Pancreas (tissue), 10 donors: Measurements from ENCODE around the gene FERMT1. TPM values are rescaled to one million over a fixed set of nuclear protein-coding genes. Genes with fewer than 3 reads are reported as not detected.

Experiments used
- ATAC-seq, 4 donors: fragments of 200-7000 bp; cut with Tn5 transposase; one replicate each; pipeline versions ENCODE4 v1.8.0 to v1.9.1; 2020; ENCODE audit warnings: mild to moderate bottlenecking in 4 of 4, moderate library complexity in 4 of 4
- DNase-seq, 6 donors: peaks; one replicate each; pipeline ENCODE4 v3.0.0-alpha.2; 2020
- FAIRE-seq: peaks from 2 replicates; lab custom pipeline; 2012; peaks lifted over from hg19 to GRCh38; lab: Jason Lieb, UNC
- H3K27ac ChIP-seq, 4 donors: fragments of 200-600 bp; sonication (generic); 1 replicate in 3 of 4; 2 replicates in 1 of 4; pipeline versions ENCODE4 v1.5.0 to v1.8.0; 2020
- H3K27me3 ChIP-seq, 4 donors: fragments of 200-600 bp; one replicate each; pipeline ENCODE4 v1.8.0; 2021
- H3K36me3 ChIP-seq, 3 donors: fragments of 200-600 bp; sonication (generic) in 1 of 3; one replicate each; pipeline versions ENCODE4 v1.5.0 to v1.8.0; 2020 to 2021
- H3K4me1 ChIP-seq, 3 donors: fragments of 200-600 bp; one replicate each; pipeline ENCODE4 v1.8.0; 2021
- H3K4me3 ChIP-seq, 4 donors: fragments of 200-600 bp; sonication (generic) in 2 of 4; one replicate each; pipeline versions ENCODE4 v1.5.0 to v1.8.0; 2020 to 2021
- H3K9me3 ChIP-seq, 4 donors: fragments of 200-600 bp; one replicate each; pipeline ENCODE4 v1.8.0; 2021
- WGBS, 2 donors: extraction: QIAGEN DNeasy Blood & Tissue Kit; methylation state at CpG; one replicate each; pipeline ENCODE4 v1.1.7; 2013; 5-methylcytosine and 5-hydroxymethylcytosine counted together
- intact Hi-C, 3 donors: fragments of 100-400 bp; cut with DNase I; formaldehyde crosslinking; loops; one replicate each; pipeline versions ENCODE4 v1.11.1 to v1.14.2; 2022
- polyA plus RNA-seq, 2 donors: library from polyadenylated mRNA; stranded (reverse); fragments of 200-250 nt; gene quantifications; one replicate each; pipeline ENCODE4 v1.2.3, GENCODE V29; 2013
- total RNA-seq, 6 donors: library from RNA; stranded (reverse); fragmentation: NEBNext Ultra II Directional in 4 of 6; extraction: Animal tissue kit (Norgen Biotek cat#: 25700) in 4 of 6; gene quantifications; one replicate each; pipeline versions ENCODE4 v1.2.1 to v1.2.4, GENCODE V29; 2021 to 2023
- TF ChIP-seq, protein P1 (sequence below), 4 donors: fragments of 200-600 bp; sonication (generic) in 3 of 4; IDR thresholded peaks; one replicate each; pipeline versions ENCODE4 v1.5.0 to v1.8.0; 2021; ENCODE audit warnings: antibody characterized with exemption in 4 of 4
- donor health status: healthy with polysubstance abuse.
- donor health status: DM: no; HTN: no; CAD: no; lungs with moderate emphysema.
- donor health status: DM: no; HTN: no; CAD: no.
- donor health status: control.
- donor health status: control.
- donor health status: Bipolar disorder and iron deficiency.
- donor health status: DM: yes; HTN: yes; CAD: no.
- donor health status: DM: no; HTN: no; CAD: no.
- donor health status: DM: no; HTN: no; CAD: no.
- donor health status: DM: yes; HTN: yes; CAD: no.

Gene FERMT1
- total and polyA plus RNA-seq, 8 donors, result 0.80 to 5.6 (median 2.3) TPM

DNA sequence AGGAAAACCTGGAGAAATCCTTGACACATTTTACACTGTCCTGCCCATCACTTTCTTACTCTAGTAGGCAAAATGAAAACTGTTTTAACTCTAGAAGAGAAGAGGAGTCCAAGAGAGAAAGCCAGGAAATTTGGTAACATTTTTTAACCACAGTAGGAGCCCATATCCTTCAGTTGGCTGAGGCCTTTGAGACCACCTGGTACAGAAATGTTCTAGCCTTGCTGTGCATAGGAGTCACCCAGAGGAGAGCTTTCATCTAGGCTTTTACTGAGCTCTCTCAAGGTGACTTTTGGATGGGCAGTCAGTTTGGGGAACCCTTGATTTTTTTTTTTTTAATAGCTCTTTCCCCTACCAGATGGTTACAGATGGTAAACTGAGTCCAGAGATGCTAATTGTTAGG lies 94.0 kb downstream of the FERMT1 start:
- TF ChIP-seq, protein P1, sequence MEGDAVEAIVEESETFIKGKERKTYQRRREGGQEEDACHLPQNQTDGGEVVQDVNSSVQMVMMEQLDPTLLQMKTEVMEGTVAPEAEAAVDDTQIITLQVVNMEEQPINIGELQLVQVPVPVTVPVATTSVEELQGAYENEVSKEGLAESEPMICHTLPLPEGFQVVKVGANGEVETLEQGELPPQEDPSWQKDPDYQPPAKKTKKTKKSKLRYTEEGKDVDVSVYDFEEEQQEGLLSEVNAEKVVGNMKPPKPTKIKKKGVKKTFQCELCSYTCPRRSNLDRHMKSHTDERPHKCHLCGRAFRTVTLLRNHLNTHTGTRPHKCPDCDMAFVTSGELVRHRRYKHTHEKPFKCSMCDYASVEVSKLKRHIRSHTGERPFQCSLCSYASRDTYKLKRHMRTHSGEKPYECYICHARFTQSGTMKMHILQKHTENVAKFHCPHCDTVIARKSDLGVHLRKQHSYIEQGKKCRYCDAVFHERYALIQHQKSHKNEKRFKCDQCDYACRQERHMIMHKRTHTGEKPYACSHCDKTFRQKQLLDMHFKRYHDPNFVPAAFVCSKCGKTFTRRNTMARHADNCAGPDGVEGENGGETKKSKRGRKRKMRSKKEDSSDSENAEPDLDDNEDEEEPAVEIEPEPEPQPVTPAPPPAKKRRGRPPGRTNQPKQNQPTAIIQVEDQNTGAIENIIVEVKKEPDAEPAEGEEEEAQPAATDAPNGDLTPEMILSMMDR (IDR thresholded peaks at IDR 0.05), result no peak
- intact Hi-C loops, result no loop called here
- H3K27ac ChIP-seq, result no peak overlapping the region
- DNase-seq, result no peak
- peaks cover 0 to 6% (median 0%) of the 10 kb centered on the region in 4 donors for H3K9me3 ChIP-seq
- H3K4me1 ChIP-seq, result peaks cover 5 to 9% (median 6%) of the 10 kb centered on the region in 3 donors
- no peak for ATAC-seq
- no peaks in the 10 kb centered on the region for H3K27me3 ChIP-seq
- H3K4me3 ChIP-seq, result no peak overlapping the region
- no peak for FAIRE-seq
- H3K36me3 ChIP-seq, result peaks cover 0 to 3% (median 3%) of the 10 kb centered on the region in 3 donors

DNA sequence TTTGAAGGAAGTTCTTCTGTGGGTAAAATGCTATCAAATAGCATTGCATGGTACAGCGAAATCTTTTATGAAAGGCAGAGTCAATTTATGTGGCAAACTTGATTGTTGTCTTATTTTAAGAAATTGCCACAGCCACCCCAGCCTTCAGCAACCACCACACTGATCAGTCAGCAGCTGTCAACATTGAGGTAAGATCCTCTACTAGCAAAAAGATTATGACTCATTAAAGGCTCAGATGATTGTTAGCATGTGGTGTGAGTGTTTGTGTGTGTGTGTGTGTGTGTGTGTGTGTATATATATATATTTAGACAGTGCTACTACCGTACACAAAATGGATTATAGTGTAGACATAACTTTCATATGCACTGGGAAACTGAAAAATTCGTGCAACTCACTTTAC lies 96.8 kb downstream of the FERMT1 start:
- Histone ChIP-seq H3K4me3 (no peak overlapping the region), H3K9me3 (peaks cover 0 to 6% (median 0%) of the 10 kb centered on the region in 4 donors), H3K4me1 (peaks cover 0 to 6% (median 5%) of the 10 kb centered on the region in 3 donors), H3K27ac (no peak overlapping the region), H3K27me3 (no peaks in the 10 kb centered on the region), H3K36me3 (peaks cover 0 to 10% (median 6%) of the 10 kb centered on the region in 3 donors)
- ATAC-seq (no peak), DNase-seq (no peak), FAIRE-seq (no peak)
- intact Hi-C loops, result no loop called here
- TF ChIP-seq, protein P1 (IDR thresholded peaks at IDR 0.05), result no peak
- WGBS, 2 donors, result 85 to 91% methylated on average over 3 of the region's 3 CpGs

Other genes starting within 250 kb of the FERMT1 start
- 100 to 1,000 TPM in 1 of 6 donors, 10 to 100 TPM in 5; 12.2 to 109 (median 26.9) TPM for gene CHGB, start 211.5 kb downstream of the FERMT1 start, total RNA-seq
- gene CHGB, start 211.5 kb downstream of the FERMT1 start, polyA plus RNA-seq, result 100 to 1,000 TPM in 1 of 2 donors, 10 to 100 TPM in 1; 50.2 to 561 TPM
- gene TRMT6, start 172.5 kb downstream of the FERMT1 start, total RNA-seq, result 1 to 10 TPM; 4.6 to 6.6 (median 5.4) TPM
- gene TRMT6, start 172.5 kb downstream of the FERMT1 start, polyA plus RNA-seq, result 1 to 10 TPM; 4.9 to 9.7 TPM
- gene MCM8, start 172.4 kb downstream of the FERMT1 start, total RNA-seq, result 1 to 10 TPM; 2.1 to 3.2 (median 2.3) TPM
- 1 to 10 TPM; 1.3 to 2.7 TPM for gene MCM8, start 172.4 kb downstream of the FERMT1 start, polyA plus RNA-seq
- 10 to 100 TPM; 15.5 to 23.7 (median 20.7) TPM for gene CRLS1, start 116.9 kb downstream of the FERMT1 start, total RNA-seq
- gene CRLS1, start 116.9 kb downstream of the FERMT1 start, polyA plus RNA-seq, result 10 to 100 TPM; 36.8 to 39.4 TPM
- gene LRRN4, start 69.0 kb downstream of the FERMT1 start, total RNA-seq, result 1 to 10 TPM; 1.5 to 7.9 (median 2.7) TPM
- 1 to 10 TPM in 1 of 2 donors, under 1 TPM in 1; 0.66 to 2.7 TPM for gene LRRN4, start 69.0 kb downstream of the FERMT1 start, polyA plus RNA-seq